SK-N-SH treated with all-trans-retinoic acid at 6 μM for 48 hours (cell line): Measurements from ENCODE around the gene SCN1A.

Experiments
- ATAC-seq: fragments of 200-7000 bp; cut with Tn5 transposase; 3 replicates; pipeline ENCODE4 v1.9.1; 2020; ENCODE audit warnings: mild to moderate bottlenecking, moderate library complexity
- ARNTL ChIP-seq: fragments of 450-650 bp; formaldehyde crosslinking; IDR thresholded peaks from 2 replicates; pipeline ENCODE4 v1.5.0; 2020; ENCODE audit warnings: low read depth, mild to moderate bottlenecking, moderate library complexity, borderline replicate concordance
- BACH2 ChIP-seq: fragments of 250-450 bp; sonication (Bioruptor Pico); IDR thresholded peaks from 2 replicates; pipeline ENCODE4 v1.9.0; 2021; ENCODE audit warnings: mild to moderate bottlenecking, borderline replicate concordance
- CSDC2 ChIP-seq: fragments of 250-450 bp; sonication (Bioruptor Pico); IDR thresholded peaks from 2 replicates; pipeline ENCODE4 v1.5.0; 2020; ENCODE audit warnings: mild to moderate bottlenecking, moderate library complexity
- ESRRG ChIP-seq: fragments of 250-450 bp; sonication (Bioruptor Pico); IDR thresholded peaks from 2 replicates; pipeline ENCODE4 v1.6.1; 2021; ENCODE audit warnings: mild to moderate bottlenecking
- GLIS3 ChIP-seq: fragments of 250-450 bp; sonication (Bioruptor Pico); IDR thresholded peaks from 2 replicates; pipeline ENCODE4 v1.5.0; 2020; ENCODE audit warnings: mild to moderate bottlenecking, moderate library complexity
- ISL1 ChIP-seq: fragments of 250-450 bp; sonication (Bioruptor Pico); IDR thresholded peaks from 2 replicates; pipeline ENCODE4 v2.1.2; 2022; ENCODE audit warnings: mild to moderate bottlenecking, moderate library complexity
- PPARA ChIP-seq: fragments of 250-450 bp; sonication (Bioruptor Pico); IDR thresholded peaks from 2 replicates; pipeline ENCODE4 v1.5.0; 2020; ENCODE audit warnings: mild to moderate bottlenecking, borderline replicate concordance
- RARB ChIP-seq: fragments of 250-450 bp; sonication (Bioruptor Pico); IDR thresholded peaks from 2 replicates; pipeline ENCODE4 v1.8.0; 2021; ENCODE audit warnings: mild to moderate bottlenecking, moderate library complexity
- SNAI2 ChIP-seq: fragments of 250-450 bp; sonication (Bioruptor Pico); IDR thresholded peaks from 2 replicates; pipeline ENCODE4 v1.5.0; 2020; ENCODE audit warnings: mild to moderate bottlenecking, moderate library complexity
- TCF4 ChIP-seq: fragments of 250-450 bp; sonication (Bioruptor Pico); IDR thresholded peaks from 2 replicates; pipeline ENCODE4 v1.8.0; 2021; ENCODE audit warnings: mild to moderate bottlenecking, moderate library complexity, borderline replicate concordance
- ZFP3 ChIP-seq: fragments of 250-450 bp; sonication (Bioruptor Pico); IDR thresholded peaks from 2 replicates; pipeline ENCODE4 v1.5.0; 2020; ENCODE audit warnings: mild to moderate bottlenecking, moderate library complexity
- ZFP30 ChIP-seq: fragments of 450-650 bp; formaldehyde crosslinking; IDR thresholded peaks from 2 replicates; pipeline ENCODE4 v1.5.0; 2022; ENCODE audit warnings: mild to moderate bottlenecking, moderate library complexity
- ZNF565 ChIP-seq: fragments of 450-650 bp; formaldehyde crosslinking; conservative IDR thresholded peaks from 2 replicates; pipeline ENCODE4 v1.5.0; 2020; ENCODE audit warnings: low read depth, mild to moderate bottlenecking, moderate library complexity
- ZNF70 ChIP-seq: fragments of 450-650 bp; formaldehyde crosslinking; IDR thresholded peaks from 2 replicates; pipeline ENCODE4 v1.5.0; 2020; ENCODE audit warnings: mild to moderate bottlenecking, moderate library complexity
- ZNF8 ChIP-seq: fragments of 450-650 bp; formaldehyde crosslinking; IDR thresholded peaks from 2 replicates; pipeline ENCODE4 v1.5.0; 2020; ENCODE audit warnings: mild to moderate bottlenecking, moderate library complexity
- TF ChIP-seq, protein P1 (sequence below): fragments of 250-450 bp; sonication (Bioruptor Pico); IDR thresholded peaks from 2 replicates; pipeline ENCODE4 v1.5.0; 2020; ENCODE audit warnings: mild to moderate bottlenecking, moderate library complexity
- TF ChIP-seq, protein P2 (sequence below): fragments of 250-450 bp; sonication (Bioruptor Pico); IDR thresholded peaks from 2 replicates; pipeline ENCODE4 v1.5.1; 2021; ENCODE audit warnings: mild to moderate bottlenecking, moderate library complexity
- TF ChIP-seq, protein P3 (sequence below): fragments of 250-450 bp; sonication (Bioruptor Pico); IDR thresholded peaks from 2 replicates; pipeline ENCODE4 v1.8.0; 2021; ENCODE audit warnings: low read depth, mild to moderate bottlenecking, moderate library complexity, borderline replicate concordance
- TF ChIP-seq, protein P4 (sequence below): fragments of 250-450 bp; sonication (Bioruptor Pico); IDR thresholded peaks from 2 replicates; pipeline ENCODE4 v1.5.1; 2020; ENCODE audit warnings: low read depth, mild to moderate bottlenecking, moderate library complexity

Gene SCN1A

DNA sequence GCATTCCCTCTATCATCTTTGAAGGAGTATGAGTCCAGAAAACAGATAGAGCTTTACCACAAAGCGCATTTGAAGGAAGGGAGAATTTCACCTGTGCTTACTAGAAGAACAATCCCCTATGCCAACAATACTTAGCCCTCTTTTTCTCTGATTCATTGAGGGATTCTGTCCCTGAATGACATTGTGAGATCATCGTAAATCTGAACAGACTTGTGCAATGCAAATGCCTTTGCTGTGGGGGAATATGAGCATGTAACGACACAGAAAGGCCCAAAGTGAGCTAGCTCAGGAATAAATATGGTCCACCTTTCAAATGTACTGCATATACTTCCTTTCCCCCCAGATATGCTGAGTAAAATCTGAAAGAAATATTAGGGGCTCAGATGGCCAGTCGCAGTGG lies 67.6 kb downstream of the SCN1A start (continued):
- TF ChIP-seq, protein P1, sequence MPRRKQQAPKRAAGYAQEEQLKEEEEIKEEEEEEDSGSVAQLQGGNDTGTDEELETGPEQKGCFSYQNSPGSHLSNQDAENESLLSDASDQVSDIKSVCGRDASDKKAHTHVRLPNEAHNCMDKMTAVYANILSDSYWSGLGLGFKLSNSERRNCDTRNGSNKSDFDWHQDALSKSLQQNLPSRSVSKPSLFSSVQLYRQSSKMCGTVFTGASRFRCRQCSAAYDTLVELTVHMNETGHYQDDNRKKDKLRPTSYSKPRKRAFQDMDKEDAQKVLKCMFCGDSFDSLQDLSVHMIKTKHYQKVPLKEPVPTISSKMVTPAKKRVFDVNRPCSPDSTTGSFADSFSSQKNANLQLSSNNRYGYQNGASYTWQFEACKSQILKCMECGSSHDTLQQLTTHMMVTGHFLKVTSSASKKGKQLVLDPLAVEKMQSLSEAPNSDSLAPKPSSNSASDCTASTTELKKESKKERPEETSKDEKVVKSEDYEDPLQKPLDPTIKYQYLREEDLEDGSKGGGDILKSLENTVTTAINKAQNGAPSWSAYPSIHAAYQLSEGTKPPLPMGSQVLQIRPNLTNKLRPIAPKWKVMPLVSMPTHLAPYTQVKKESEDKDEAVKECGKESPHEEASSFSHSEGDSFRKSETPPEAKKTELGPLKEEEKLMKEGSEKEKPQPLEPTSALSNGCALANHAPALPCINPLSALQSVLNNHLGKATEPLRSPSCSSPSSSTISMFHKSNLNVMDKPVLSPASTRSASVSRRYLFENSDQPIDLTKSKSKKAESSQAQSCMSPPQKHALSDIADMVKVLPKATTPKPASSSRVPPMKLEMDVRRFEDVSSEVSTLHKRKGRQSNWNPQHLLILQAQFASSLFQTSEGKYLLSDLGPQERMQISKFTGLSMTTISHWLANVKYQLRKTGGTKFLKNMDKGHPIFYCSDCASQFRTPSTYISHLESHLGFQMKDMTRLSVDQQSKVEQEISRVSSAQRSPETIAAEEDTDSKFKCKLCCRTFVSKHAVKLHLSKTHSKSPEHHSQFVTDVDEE, result no peak
- TF ChIP-seq GLIS3 (CRISPR knock-in tag), result no peak
- TF ChIP-seq, protein P2, sequence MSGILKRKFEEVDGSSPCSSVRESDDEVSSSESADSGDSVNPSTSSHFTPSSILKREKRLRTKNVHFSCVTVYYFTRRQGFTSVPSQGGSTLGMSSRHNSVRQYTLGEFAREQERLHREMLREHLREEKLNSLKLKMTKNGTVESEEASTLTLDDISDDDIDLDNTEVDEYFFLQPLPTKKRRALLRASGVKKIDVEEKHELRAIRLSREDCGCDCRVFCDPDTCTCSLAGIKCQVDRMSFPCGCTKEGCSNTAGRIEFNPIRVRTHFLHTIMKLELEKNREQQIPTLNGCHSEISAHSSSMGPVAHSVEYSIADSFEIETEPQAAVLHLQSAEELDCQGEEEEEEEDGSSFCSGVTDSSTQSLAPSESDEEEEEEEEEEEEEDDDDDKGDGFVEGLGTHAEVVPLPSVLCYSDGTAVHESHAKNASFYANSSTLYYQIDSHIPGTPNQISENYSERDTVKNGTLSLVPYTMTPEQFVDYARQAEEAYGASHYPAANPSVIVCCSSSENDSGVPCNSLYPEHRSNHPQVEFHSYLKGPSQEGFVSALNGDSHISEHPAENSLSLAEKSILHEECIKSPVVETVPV (CRISPR knock-in tag), result no peak
- no peak for TF ChIP-seq PPARA
- TF ChIP-seq ARNTL (CRISPR knock-in tag), result no peak
- TF ChIP-seq ISL1 (CRISPR knock-in tag), result no peak
- TF ChIP-seq ZFP30 (CRISPR knock-in tag), result no peak

DNA sequence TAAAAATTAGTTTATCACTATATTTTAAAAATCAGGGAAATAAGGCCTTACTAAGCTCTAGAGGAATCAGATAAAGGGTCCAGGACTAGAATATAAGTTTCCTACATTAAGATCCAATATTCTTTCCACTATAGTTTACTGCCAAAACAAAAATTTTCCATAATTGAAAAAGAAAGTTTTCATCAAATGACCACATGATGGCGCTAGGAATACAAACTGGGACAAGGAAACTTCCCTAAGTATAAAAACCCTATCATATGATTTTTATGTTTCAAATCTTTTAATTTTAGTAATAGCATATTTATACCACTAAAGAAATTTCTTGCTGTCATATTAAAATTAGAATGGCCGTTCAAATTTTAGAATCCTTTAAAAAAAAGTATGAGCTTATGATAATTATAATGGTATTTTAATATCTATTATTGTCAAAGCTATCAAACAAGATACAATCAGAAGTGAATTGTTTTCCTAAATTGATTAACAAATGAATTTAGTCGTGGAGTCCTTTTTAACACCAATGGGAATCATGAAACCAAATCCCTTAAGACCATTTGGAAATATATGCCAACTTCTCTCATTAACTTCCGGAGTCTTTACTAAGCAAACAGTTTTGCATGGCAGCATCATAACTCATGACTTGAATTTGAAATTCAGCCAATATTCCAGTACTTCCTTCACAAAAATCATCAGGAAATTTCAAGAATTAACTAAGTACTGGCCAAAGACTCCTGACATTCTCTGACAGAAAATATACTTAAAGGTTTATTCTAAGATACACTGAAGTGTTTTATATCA lies 70.3 kb downstream of the SCN1A start:
- no peak for ATAC-seq
- TF ChIP-seq ZNF70 (CRISPR knock-in tag), result no peak
- TF ChIP-seq, protein P3, sequence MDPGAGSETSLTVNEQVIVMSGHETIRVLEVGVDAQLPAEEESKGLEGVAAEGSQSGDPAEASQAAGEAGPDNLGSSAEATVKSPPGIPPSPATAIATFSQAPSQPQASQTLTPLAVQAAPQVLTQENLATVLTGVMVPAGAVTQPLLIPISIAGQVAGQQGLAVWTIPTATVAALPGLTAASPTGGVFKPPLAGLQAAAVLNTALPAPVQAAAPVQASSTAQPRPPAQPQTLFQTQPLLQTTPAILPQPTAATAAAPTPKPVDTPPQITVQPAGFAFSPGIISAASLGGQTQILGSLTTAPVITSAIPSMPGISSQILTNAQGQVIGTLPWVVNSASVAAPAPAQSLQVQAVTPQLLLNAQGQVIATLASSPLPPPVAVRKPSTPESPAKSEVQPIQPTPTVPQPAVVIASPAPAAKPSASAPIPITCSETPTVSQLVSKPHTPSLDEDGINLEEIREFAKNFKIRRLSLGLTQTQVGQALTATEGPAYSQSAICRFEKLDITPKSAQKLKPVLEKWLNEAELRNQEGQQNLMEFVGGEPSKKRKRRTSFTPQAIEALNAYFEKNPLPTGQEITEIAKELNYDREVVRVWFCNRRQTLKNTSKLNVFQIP, result no peak
- no peak for TF ChIP-seq ZNF565 (CRISPR knock-in tag)
- no peak for TF ChIP-seq ESRRG (CRISPR knock-in tag)
- TF ChIP-seq ISL1 (CRISPR knock-in tag), result 0 out of 2 replicates have a peak, but pooled peaks have one; percentile 31

DNA sequence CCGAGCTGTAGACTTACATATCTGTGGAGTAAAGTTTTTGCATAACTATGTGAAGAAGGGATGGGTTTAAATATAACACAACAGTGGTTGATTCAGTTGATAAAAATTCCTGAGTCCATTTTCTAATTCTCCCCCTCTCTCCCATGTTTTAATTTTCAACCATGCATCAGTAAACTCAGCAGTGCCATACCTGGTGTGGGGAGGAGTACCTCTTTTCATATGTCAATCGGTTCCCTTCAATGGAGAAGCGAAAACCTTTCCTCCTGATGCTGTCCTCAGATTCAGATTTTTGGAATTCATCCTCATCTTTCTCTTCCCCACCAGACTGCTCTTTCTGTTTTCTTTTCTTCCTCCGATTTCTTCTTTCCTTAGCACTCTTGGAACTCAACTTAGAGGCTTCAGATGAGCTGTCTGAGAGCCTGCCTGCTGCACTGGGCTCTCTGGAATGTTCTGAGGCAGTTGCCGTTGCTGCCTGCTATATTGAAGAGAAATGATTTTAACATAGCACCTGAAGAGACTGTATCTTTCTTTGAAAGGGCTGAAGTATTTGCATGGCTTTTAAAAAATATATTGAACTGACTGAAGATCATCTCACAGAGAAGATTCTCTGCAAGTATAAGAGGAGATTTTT lies 82.9 kb downstream of the SCN1A start:
- no peak for ATAC-seq
- TF ChIP-seq CSDC2, result no peak
- TF ChIP-seq TCF4 (CRISPR knock-in tag), result no peak
- no peak for TF ChIP-seq ZFP3 (CRISPR knock-in tag)
- TF ChIP-seq, protein P2 (CRISPR knock-in tag), result no peak
- TF ChIP-seq, protein P3, result no peak
- TF ChIP-seq, protein P1, result no peak
- TF ChIP-seq SNAI2 (CRISPR knock-in tag), result no peak
- no peak for TF ChIP-seq ARNTL (CRISPR knock-in tag)
- TF ChIP-seq BACH2, result no peak
- TF ChIP-seq RARB (CRISPR knock-in tag), result no peak
- no peak for TF ChIP-seq PPARA
- TF ChIP-seq ZNF8, result no peak
- TF ChIP-seq, protein P4, sequence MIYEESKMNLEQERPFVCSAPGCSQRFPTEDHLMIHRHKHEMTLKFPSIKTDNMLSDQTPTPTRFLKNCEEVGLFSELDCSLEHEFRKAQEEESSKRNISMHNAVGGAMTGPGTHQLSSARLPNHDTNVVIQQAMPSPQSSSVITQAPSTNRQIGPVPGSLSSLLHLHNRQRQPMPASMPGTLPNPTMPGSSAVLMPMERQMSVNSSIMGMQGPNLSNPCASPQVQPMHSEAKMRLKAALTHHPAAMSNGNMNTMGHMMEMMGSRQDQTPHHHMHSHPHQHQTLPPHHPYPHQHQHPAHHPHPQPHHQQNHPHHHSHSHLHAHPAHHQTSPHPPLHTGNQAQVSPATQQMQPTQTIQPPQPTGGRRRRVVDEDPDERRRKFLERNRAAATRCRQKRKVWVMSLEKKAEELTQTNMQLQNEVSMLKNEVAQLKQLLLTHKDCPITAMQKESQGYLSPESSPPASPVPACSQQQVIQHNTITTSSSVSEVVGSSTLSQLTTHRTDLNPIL (CRISPR knock-in tag), result no peak
